ENCODE measurements around the gene MRPL41. TPM values are rescaled to one million over a fixed set of nuclear protein-coding genes. Genes with fewer than 3 reads are reported as not detected.
A peak's percentile ranks its signal among the peaks of the same experiment; 100 is the strongest.

The MRPL41 gene
- total RNA-seq, 1 experiment from 2014 or later: 46.9 TPM

- Histone ChIP-seq H4K20me1 (ENCODE audit: insufficient read depth, low read depth, low read length) (0 out of 2 replicates have a peak, but pooled peaks cover 2% of the 10 kb centered on the region), H3K79me2 (ENCODE audit: low read length) (peaks cover 12% of the 10 kb centered on the region), H3K4me1 (ENCODE audit: low read length) (no peaks in the 10 kb centered on the region), H3K9me2 (replicated peaks; ENCODE audit: insufficient read depth, low read length) (no peaks in the 10 kb centered on the region), H3K27me3 (ENCODE audit: low read length) (no peaks in the 10 kb centered on the region), H2AFZ (ENCODE audit: low read length) (no peak overlapping the region), H3K36me3 (ENCODE audit: insufficient read depth, low read length) (peaks cover 24% of the 10 kb centered on the region), H3K9ac (ENCODE audit: low read length) (no peak overlapping the region), H3K9me3 (ENCODE audit: low read length) (no peaks in the 10 kb centered on the region), H3K27ac (ENCODE audit: low read length) (no peak overlapping the region), H3K4me2 (ENCODE audit: low read depth, low read length, poor library complexity, severe bottlenecking) (no peak overlapping the region), H3K4me3 (ENCODE audit: low read length) (no peak overlapping the region)
- no peak for DNase-seq
Observed at GRCh38 chr9:137569609-137570203, 18.0 kb downstream of the MRPL41 start.

- H3K36me3 ChIP-seq (ENCODE audit: insufficient read depth, low read length): peaks cover 28% of the 10 kb centered on the region
- no peaks in the 10 kb centered on the region for H3K4me1 ChIP-seq (ENCODE audit: low read length)
- no peaks in the 10 kb centered on the region for H4K20me1 ChIP-seq (ENCODE audit: insufficient read depth, low read depth, low read length)
- no peaks in the 10 kb centered on the region for H3K27me3 ChIP-seq (ENCODE audit: low read length)
- no peak for DNase-seq
- H3K9me2 ChIP-seq (replicated peaks; ENCODE audit: insufficient read depth, low read length): no peaks in the 10 kb centered on the region
- no peak overlapping the region for H3K27ac ChIP-seq (ENCODE audit: low read length)
- H3K4me3 ChIP-seq (ENCODE audit: low read length): no peak overlapping the region
- H2AFZ ChIP-seq (ENCODE audit: low read length): no peak overlapping the region
- no peak overlapping the region for H3K9ac ChIP-seq (ENCODE audit: low read length)
- H3K79me2 ChIP-seq (ENCODE audit: low read length): peaks cover 20% of the 10 kb centered on the region
- H3K4me2 ChIP-seq (ENCODE audit: low read depth, low read length, poor library complexity, severe bottlenecking): no peak overlapping the region
- no peaks in the 10 kb centered on the region for H3K9me3 ChIP-seq (ENCODE audit: low read length)
Observed at GRCh38 chr9:137570566-137570965, 18.9 kb downstream of the MRPL41 start.

GRCh38 chr9:137574192-137574591, 22.5 kb downstream of the MRPL41 start:
- no peak for DNase-seq

GRCh38 chr9:137575364-137575715, 23.7 kb downstream of the MRPL41 start:
- Histone ChIP-seq H3K27me3 (ENCODE audit: low read length) (no peaks in the 10 kb centered on the region), H3K9me2 (replicated peaks; ENCODE audit: insufficient read depth, low read length) (no peaks in the 10 kb centered on the region), H2AFZ (ENCODE audit: low read length) (no peak overlapping the region), H3K4me3 (ENCODE audit: low read length) (no peak overlapping the region), H3K36me3 (ENCODE audit: insufficient read depth, low read length) (peaks cover 34% of the 10 kb centered on the region), H4K20me1 (ENCODE audit: insufficient read depth, low read depth, low read length) (peaks cover 7% of the 10 kb centered on the region), H3K4me2 (ENCODE audit: low read depth, low read length, poor library complexity, severe bottlenecking) (no peak overlapping the region), H3K79me2 (ENCODE audit: low read length) (peaks cover 52% of the 10 kb centered on the region), H3K9me3 (ENCODE audit: low read length) (no peaks in the 10 kb centered on the region), H3K9ac (ENCODE audit: low read length) (no peak overlapping the region), H3K4me1 (ENCODE audit: low read length) (peaks cover 23% of the 10 kb centered on the region), H3K27ac (ENCODE audit: low read length) (no peak overlapping the region)
- DNase-seq: no peak

More at GRCh38 chr9:137574192-137574591, 22.5 kb downstream of the MRPL41 start:
- H3K9ac ChIP-seq (ENCODE audit: low read length): no peak overlapping the region
- no peaks in the 10 kb centered on the region for H3K9me3 ChIP-seq (ENCODE audit: low read length)
- H3K4me3 ChIP-seq (ENCODE audit: low read length): no peak overlapping the region
- H3K4me2 ChIP-seq (ENCODE audit: low read depth, low read length, poor library complexity, severe bottlenecking): no peak overlapping the region
- H2AFZ ChIP-seq (ENCODE audit: low read length): no peak overlapping the region
- peaks cover 7% of the 10 kb centered on the region for H4K20me1 ChIP-seq (ENCODE audit: insufficient read depth, low read depth, low read length)
- no peaks in the 10 kb centered on the region for H3K27me3 ChIP-seq (ENCODE audit: low read length)
- peaks cover 52% of the 10 kb centered on the region for H3K79me2 ChIP-seq (ENCODE audit: low read length)
- H3K9me2 ChIP-seq (replicated peaks; ENCODE audit: insufficient read depth, low read length): no peaks in the 10 kb centered on the region
- peaks cover 36% of the 10 kb centered on the region for H3K36me3 ChIP-seq (ENCODE audit: insufficient read depth, low read length)
- no peak overlapping the region for H3K27ac ChIP-seq (ENCODE audit: low read length)
- peaks cover 23% of the 10 kb centered on the region for H3K4me1 ChIP-seq (ENCODE audit: low read length)

GRCh38 chr9:137575716-137576411, 24.2 kb downstream of the MRPL41 start:
- Histone ChIP-seq H3K4me3 (ENCODE audit: low read length) (no peak overlapping the region), H2AFZ (ENCODE audit: low read length) (no peak overlapping the region), H3K79me2 (ENCODE audit: low read length) (peaks cover 52% of the 10 kb centered on the region), H4K20me1 (ENCODE audit: insufficient read depth, low read depth, low read length) (peaks cover 7% of the 10 kb centered on the region), H3K27me3 (ENCODE audit: low read length) (no peaks in the 10 kb centered on the region), H3K9me2 (replicated peaks; ENCODE audit: insufficient read depth, low read length) (no peaks in the 10 kb centered on the region), H3K27ac (ENCODE audit: low read length) (no peak overlapping the region), H3K36me3 (ENCODE audit: insufficient read depth, low read length) (peaks cover 32% of the 10 kb centered on the region), H3K9ac (ENCODE audit: low read length) (0 out of 2 replicates have a peak overlapping the region, but pooled peaks have one; percentile 3), H3K9me3 (ENCODE audit: low read length) (no peaks in the 10 kb centered on the region), H3K4me1 (ENCODE audit: low read length) (peaks cover 23% of the 10 kb centered on the region), H3K4me2 (ENCODE audit: low read depth, low read length, poor library complexity, severe bottlenecking) (peak overlapping the region; percentile 11)
- no peak for DNase-seq

- Histone ChIP-seq H3K9ac (ENCODE audit: low read length) (peak within 1 kb of the TSS; percentile 100), H2AFZ (ENCODE audit: low read length) (no peak within 1 kb of the TSS), H3K4me1 (ENCODE audit: low read length) (peaks cover 23% of the 10 kb centered on the region), H3K27me3 (ENCODE audit: low read length) (no peaks in the 10 kb centered on the region), H3K36me3 (ENCODE audit: insufficient read depth, low read length) (peaks cover 21% of the 10 kb centered on the region), H3K4me3 (ENCODE audit: low read length) (peak within 1 kb of the TSS; percentile 100), H4K20me1 (ENCODE audit: insufficient read depth, low read depth, low read length) (peaks cover 10% of the 10 kb centered on the region), H3K27ac (ENCODE audit: low read length) (peak within 1 kb of the TSS; percentile 75), H3K79me2 (ENCODE audit: low read length) (peaks cover 47% of the 10 kb centered on the region), H3K9me3 (ENCODE audit: low read length) (no peaks in the 10 kb centered on the region), H3K9me2 (replicated peaks; ENCODE audit: insufficient read depth, low read length) (no peaks in the 10 kb centered on the region), H3K4me2 (ENCODE audit: low read depth, low read length, poor library complexity, severe bottlenecking) (peak within 1 kb of the TSS; percentile 94)
- peak; percentile 97 for DNase-seq
Observed at GRCh38 chr9:137578518-137579258, 27.0 kb downstream of the MRPL41 start, which contains the start of gene DPH7. Gene DPH7, minus strand, starts transcription at chr9:137578925. Its CDS starts 148 bp downstream, at chr9:137578777.

- peaks cover 23% of the 10 kb centered on the region for H3K4me1 ChIP-seq (ENCODE audit: low read length)
- H3K9me2 ChIP-seq (replicated peaks; ENCODE audit: insufficient read depth, low read length): no peaks in the 10 kb centered on the region
- H3K9ac ChIP-seq (ENCODE audit: low read length): no peak overlapping the region
- no peaks in the 10 kb centered on the region for H3K27me3 ChIP-seq (ENCODE audit: low read length)
- H3K27ac ChIP-seq (ENCODE audit: low read length): no peak overlapping the region
- H3K36me3 ChIP-seq (ENCODE audit: insufficient read depth, low read length): peaks cover 19% of the 10 kb centered on the region
- peaks cover 46% of the 10 kb centered on the region for H3K79me2 ChIP-seq (ENCODE audit: low read length)
- H3K4me3 ChIP-seq (ENCODE audit: low read length): peak overlapping the region; percentile 100; the same call in 1 of the 2 replicates
- no peak overlapping the region for H2AFZ ChIP-seq (ENCODE audit: low read length)
- peak overlapping the region; percentile 94 for H3K4me2 ChIP-seq (ENCODE audit: low read depth, low read length, poor library complexity, severe bottlenecking)
- no peaks in the 10 kb centered on the region for H3K9me3 ChIP-seq (ENCODE audit: low read length)
- no peak for DNase-seq
- H4K20me1 ChIP-seq (ENCODE audit: insufficient read depth, low read depth, low read length): peaks cover 10% of the 10 kb centered on the region
Observed at GRCh38 chr9:137579259-137579604, 27.6 kb downstream of the MRPL41 start.
